ENCODE measurements around the gene SKAP2. TPM values are rescaled to one million over a fixed set of nuclear protein-coding genes. Genes with fewer than 3 reads are reported as not detected.

Gene SKAP2
- total and polyA plus RNA-seq, 7 donors: 3.2 to 19.4 (median 8.3) TPM

DNA sequence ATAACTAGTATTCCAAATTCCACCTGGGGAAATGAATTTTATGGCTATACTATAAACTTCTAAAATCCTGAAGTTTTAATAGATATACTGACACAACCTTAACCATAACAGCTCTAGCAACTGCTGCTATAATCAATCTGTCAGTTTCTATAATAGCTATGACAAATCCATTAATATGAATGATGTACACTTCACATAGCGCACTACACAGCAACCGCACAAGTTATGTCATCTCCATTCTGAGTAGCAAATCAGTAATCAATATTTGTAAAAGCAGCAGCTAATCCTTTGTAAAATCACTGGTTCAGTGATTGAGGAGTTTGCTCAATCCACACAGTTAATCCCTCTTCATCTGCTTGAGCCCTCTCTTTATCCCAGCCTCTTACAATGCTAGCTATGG is 105.3 kb downstream of the SKAP2 start:
- Histone ChIP-seq H3K27me3 (ENCODE audit: insufficient read depth in 3 of 3, low read length in 2 of 3) (no peaks in the 10 kb centered on the region), H3K4me3 (no peak overlapping the region), H3K4me1 (no peaks in the 10 kb centered on the region), H3K36me3 (ENCODE audit: insufficient read depth in 1 of 2, low read depth in 1 of 2) (no peaks in the 10 kb centered on the region), H3K9me3 (no peaks in the 10 kb centered on the region), H3K27ac (no peak overlapping the region)
- 68 to 84% (median 69%) methylated on average over 2 of the region's 2 CpGs for WGBS, 3 donors
- TF ChIP-seq, protein P1, sequence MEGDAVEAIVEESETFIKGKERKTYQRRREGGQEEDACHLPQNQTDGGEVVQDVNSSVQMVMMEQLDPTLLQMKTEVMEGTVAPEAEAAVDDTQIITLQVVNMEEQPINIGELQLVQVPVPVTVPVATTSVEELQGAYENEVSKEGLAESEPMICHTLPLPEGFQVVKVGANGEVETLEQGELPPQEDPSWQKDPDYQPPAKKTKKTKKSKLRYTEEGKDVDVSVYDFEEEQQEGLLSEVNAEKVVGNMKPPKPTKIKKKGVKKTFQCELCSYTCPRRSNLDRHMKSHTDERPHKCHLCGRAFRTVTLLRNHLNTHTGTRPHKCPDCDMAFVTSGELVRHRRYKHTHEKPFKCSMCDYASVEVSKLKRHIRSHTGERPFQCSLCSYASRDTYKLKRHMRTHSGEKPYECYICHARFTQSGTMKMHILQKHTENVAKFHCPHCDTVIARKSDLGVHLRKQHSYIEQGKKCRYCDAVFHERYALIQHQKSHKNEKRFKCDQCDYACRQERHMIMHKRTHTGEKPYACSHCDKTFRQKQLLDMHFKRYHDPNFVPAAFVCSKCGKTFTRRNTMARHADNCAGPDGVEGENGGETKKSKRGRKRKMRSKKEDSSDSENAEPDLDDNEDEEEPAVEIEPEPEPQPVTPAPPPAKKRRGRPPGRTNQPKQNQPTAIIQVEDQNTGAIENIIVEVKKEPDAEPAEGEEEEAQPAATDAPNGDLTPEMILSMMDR (IDR thresholded peaks at IDR 0.05): no peak
- intact Hi-C loops (cut with DNase I): no loop called here
- ATAC-seq (no peak), DNase-seq (no peak)

DNA sequence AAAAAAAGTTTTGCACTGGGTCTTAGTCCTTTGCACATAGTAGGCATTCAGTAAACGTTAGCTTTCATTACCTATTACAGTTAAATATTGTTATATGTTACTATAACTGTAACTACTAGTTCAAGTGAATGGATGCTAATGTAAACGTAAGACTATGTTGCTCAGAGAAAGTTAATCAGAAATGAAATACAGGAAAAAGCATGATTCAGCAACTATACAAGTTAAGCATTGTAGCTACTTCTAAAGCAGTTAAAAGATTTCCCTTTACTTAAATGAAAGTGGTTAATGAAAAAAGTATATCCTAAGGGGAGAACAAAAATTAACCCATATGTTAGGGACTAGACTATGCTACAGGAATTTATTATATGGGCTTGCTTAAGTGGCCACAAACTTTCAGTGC is 121.2 kb downstream of the SKAP2 start:
- 77 to 85% (median 81%) methylated on average over 2 of the region's 2 CpGs for WGBS, 3 donors
- intact Hi-C loops (cut with DNase I): no loop called here
- no peak overlapping the region for H3K4me3 ChIP-seq
- no peaks in the 10 kb centered on the region for H3K27me3 ChIP-seq (ENCODE audit: insufficient read depth in 3 of 3, low read length in 2 of 3)
- DNase-seq (no peak), ATAC-seq (no peak)
- H3K4me1 ChIP-seq: peaks cover 7% of the 10 kb centered on the region
- TF ChIP-seq, protein P1 (IDR thresholded peaks at IDR 0.05): no peak
- H3K9me3 ChIP-seq: no peaks in the 10 kb centered on the region
- peaks cover 0 to 5% of the 10 kb centered on the region in 2 donors for H3K36me3 ChIP-seq (ENCODE audit: insufficient read depth in 1 of 2, low read depth in 1 of 2)
- no peak overlapping the region for H3K27ac ChIP-seq

- H3K9me3 ChIP-seq: no peaks in the 10 kb centered on the region
- intact Hi-C loops (cut with DNase I): no loop called here
- no peak overlapping the region for H3K4me3 ChIP-seq
- TF ChIP-seq, protein P1 (IDR thresholded peaks at IDR 0.05): no peak
- H3K27ac ChIP-seq: no peak overlapping the region
- no peak for ATAC-seq
- H3K4me1 ChIP-seq: no peaks in the 10 kb centered on the region
- H3K36me3 ChIP-seq (ENCODE audit: insufficient read depth in 1 of 2, low read depth in 1 of 2): peaks cover 0 to 16% of the 10 kb centered on the region in 2 donors
- whole genome bisulfite sequencing, 3 donors: 59 to 71% (median 67%) methylated on average over 2 of the region's 2 CpGs
- DNase-seq: no peak
- no peaks in the 10 kb centered on the region for H3K27me3 ChIP-seq (ENCODE audit: insufficient read depth in 3 of 3, low read length in 2 of 3)
Measured at GRCh38 chr7:26735976-26736600, 128.3 kb downstream of the SKAP2 start.

DNA sequence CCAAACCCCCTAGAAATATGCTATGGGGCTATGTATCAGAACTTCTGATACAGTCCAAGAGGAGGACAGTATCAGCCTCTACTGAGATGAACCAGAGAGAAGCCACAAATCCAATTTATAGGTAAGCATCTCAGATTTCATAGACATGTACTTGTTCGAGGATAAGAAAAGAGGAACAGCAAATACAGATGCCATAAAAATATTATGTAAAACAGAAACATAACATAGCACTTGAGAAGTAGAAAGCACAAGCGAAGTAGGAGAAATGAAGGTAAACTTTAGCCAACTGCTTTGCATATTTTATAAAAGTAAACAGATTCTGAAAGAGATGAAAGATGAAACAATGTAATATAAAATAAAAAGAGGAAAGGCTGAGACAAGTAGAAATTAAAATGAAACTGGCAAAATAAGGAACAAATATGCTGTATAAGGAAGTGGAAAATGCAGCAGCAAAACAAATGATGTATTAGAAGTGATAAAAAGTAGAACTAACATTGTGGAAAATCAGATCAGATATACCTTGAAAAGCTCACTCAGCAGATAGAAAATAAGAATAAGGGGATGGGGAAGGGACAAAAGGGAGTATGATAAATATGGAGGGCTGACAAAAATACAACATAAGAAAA is 135.1 kb downstream of the SKAP2 start:
- Histone ChIP-seq H3K27me3 (ENCODE audit: insufficient read depth in 3 of 3, low read length in 2 of 3) (no peaks in the 10 kb centered on the region), H3K4me3 (no peak overlapping the region), H3K9me3 (no peaks in the 10 kb centered on the region), H3K27ac (no peak overlapping the region), H3K36me3 (ENCODE audit: insufficient read depth in 1 of 2, low read depth in 1 of 2) (no peaks in the 10 kb centered on the region), H3K4me1 (no peaks in the 10 kb centered on the region)
- ATAC-seq (no peak), DNase-seq (no peak)
- intact Hi-C loops (cut with DNase I): no loop called here
- 73 to 76% (median 75%) methylated on average over 2 of the region's 2 CpGs for WGBS, 3 donors
- TF ChIP-seq, protein P1 (IDR thresholded peaks at IDR 0.05): no peak
